Measurements from ENCODE around the gene NPPC. TPM values are rescaled to one million over a fixed set of nuclear protein-coding genes. Genes with fewer than 3 reads are reported as not detected.
"Not testable (repeated sequence)": the region's sequence is repeated elsewhere in the genome, so short reads cannot be mapped to it uniquely, and the experiment has no call there.

Gene NPPC
- total RNA-seq, 1 donor from 2014 or later, result 0.41 TPM

GRCh38 chr2:231894566-231895380 is 31.4 kb downstream of the NPPC start:
- no peak for FAIRE-seq
- no peak for DNase-seq (ENCODE audit: low spot score in 2 of 2)

- FAIRE-seq (no peak), DNase-seq (ENCODE audit: low spot score in 2 of 2) (no peak)
Measured at GRCh38 chr2:231891514-231891905, 34.7 kb downstream of the NPPC start.

GRCh38 chr2:231890896-231891513 is 35.2 kb downstream of the NPPC start:
- FAIRE-seq (no peak), DNase-seq (ENCODE audit: low spot score in 2 of 2) (no peak)

GRCh38 chr2:231887756-231888155 is 38.4 kb downstream of the NPPC start:
- FAIRE-seq (no peak), DNase-seq (ENCODE audit: low spot score in 2 of 2) (no peak)

- DNase-seq (ENCODE audit: low spot score in 2 of 2) (no peak), FAIRE-seq (no peak)
Measured at GRCh38 chr2:231886071-231886681, 40.0 kb downstream of the NPPC start.

GRCh38 chr2:231884438-231885140 is 41.6 kb downstream of the NPPC start:
- FAIRE-seq (no peak), DNase-seq (ENCODE audit: low spot score in 2 of 2) (no peak)

GRCh38 chr2:231883468-231883881 is 42.7 kb downstream of the NPPC start:
- no peak for FAIRE-seq
- DNase-seq (ENCODE audit: low spot score in 2 of 2), result no peak

GRCh38 chr2:231882646-231883045 is 43.5 kb downstream of the NPPC start:
- FAIRE-seq, result no peak
- DNase-seq (ENCODE audit: low spot score in 2 of 2), result no peak

GRCh38 chr2:231880371-231880770 is 45.8 kb downstream of the NPPC start:
- not testable (repeated sequence) for FAIRE-seq; DNase-seq (ENCODE audit: low spot score in 2 of 2)

GRCh38 chr2:231879216-231879615 is 47.0 kb downstream of the NPPC start:
- FAIRE-seq (no peak), DNase-seq (ENCODE audit: low spot score in 2 of 2) (no peak)

- DNase-seq (ENCODE audit: low spot score in 2 of 2) (no peak), FAIRE-seq (no peak)
Measured at GRCh38 chr2:231877533-231878456, 48.4 kb downstream of the NPPC start.

GRCh38 chr2:231874944-231875343 is 51.3 kb downstream of the NPPC start:
- DNase-seq (ENCODE audit: low spot score in 2 of 2) (no peak), FAIRE-seq (no peak)

Small RNAs within 50 kb of the gene (small RNA-seq; reads per million reads assigned to genes)
- gene MIR1471, result not detected

Other genes starting within 250 kb of the NPPC start
- 958 TPM for gene PTMA, start 217.9 kb downstream of the NPPC start, total RNA-seq
- gene PDE6D, start 145.1 kb downstream of the NPPC start, total RNA-seq, result 28.1 TPM
- 16.7 TPM for gene COPS7B, start 140.0 kb downstream of the NPPC start, total RNA-seq
- gene DIS3L2, start 35.3 kb upstream of the NPPC start, total RNA-seq, result 33.0 TPM